NOMO-1 (cell line): ENCODE data around the gene ALG6.
A peak's percentile ranks its signal among the peaks of the same experiment; 100 is the strongest.
"Not testable (repeated sequence)": the region's sequence is repeated elsewhere in the genome, so short reads cannot be mapped to it uniquely, and the experiment has no call there.

ENCODE experiments used
- DNase-seq, 2 experiments: peaks; one replicate each; lab custom pipeline; 2025; ENCODE audit not compliant: unreplicated experiment in 2 of 2; lab: John Stamatoyannopoulos, UW

ALG6 gene

DNA sequence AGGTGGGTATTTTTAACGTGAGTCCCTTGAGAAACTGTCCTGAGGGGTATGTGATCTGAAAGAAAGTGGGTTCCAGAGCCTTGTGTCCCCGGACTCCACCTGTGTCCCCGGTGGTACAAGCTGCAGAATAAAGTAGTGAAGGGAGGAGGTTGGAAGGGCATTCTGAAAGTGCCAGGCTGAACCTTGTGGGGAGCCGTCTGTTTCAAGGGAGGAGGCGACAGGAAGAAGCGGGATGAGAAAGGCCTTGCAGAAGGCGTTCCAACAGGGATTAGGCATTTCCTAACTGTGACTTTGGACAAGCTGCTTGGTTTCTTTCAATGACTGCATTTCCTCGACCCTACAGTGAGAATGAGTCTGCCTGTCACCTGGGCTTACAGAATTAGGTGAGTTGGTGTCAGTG lies 39.3 kb upstream of the ALG6 start:
- DNase-seq: no peak

DNA sequence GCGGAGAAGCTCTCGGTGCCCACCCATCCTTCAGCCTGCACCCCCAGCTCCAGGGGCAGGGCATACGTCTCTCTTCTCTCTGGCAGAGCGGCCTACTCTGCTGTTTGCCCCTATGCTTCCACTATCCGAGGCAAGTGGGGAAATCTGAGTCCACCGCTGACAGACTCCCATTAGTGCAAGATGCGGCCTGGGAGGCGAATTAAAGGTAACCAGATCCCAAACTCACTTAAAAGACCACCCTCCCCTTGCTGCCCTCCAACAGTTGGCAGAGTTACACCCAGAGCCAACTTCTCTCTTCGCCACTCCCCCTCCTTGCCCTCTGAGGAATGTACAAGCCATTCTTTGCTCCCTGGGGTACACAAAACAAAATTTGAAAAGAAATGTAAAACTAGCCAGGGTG lies 38.6 kb upstream of the ALG6 start:
- no peak for DNase-seq

DNA sequence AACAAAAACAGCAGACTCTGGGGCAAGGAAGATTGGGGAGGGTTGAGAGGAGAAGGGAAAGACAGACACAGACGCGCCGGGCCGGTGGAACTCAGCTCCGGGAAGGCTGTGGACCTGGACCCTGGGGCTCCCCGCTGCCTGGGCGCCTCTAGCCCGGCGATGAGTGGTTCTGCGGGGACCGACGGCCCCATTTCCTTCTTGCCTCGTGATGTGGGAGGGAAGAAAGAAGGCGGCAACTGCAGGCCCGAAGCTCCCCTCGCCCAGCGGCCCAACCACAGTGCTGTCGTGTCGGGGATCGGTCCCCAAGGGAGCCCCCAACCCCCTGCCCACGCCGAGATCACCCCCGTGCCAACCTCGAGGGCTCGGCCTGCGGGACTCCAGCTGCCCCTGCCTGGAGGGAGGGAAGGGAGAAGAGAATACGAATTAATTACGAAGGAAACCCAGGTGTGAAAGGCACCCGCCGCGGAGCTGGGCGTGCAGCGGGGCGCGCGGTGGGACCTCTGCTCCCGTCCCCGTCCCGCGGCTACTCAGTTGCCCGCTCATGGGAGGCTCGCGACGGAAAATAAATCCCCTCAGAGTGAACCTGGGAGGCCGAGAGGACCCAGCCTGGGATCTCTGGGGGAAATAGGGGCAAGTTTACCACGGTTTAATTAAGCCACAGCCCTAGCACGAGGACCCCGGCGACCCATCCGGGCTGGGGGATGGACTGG lies 37.7 kb upstream of the ALG6 start:
- DNase-seq: no peak

DNA sequence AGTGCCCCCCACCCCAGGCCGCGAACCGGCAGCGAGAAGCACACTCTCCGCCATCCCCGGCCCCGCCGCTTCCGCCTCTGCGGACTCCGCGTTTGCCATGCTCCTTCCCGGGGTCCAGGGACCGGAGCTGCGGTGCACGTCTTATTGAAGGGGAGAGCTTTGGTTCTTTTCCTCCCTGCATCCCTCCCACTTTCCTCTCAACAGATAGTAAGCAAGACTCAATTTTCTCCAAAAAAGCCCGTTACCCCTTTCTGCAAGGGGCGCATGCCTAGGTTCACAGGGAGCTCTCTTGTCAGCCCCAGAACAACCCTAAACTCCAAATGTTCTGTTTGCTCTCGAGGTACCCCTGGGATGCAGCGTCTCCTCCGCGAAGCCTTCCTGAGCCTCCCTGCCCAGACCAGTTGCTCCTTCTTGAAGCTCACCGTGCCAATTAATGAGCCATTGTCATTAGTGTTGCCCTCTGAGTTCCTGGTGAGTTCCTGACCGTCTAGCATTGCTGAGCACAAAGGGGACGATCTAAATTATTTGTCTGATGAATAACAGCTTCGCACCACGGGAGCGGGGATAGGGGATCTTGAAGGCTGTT lies 37.0 kb upstream of the ALG6 start:
- no peak for DNase-seq

DNA sequence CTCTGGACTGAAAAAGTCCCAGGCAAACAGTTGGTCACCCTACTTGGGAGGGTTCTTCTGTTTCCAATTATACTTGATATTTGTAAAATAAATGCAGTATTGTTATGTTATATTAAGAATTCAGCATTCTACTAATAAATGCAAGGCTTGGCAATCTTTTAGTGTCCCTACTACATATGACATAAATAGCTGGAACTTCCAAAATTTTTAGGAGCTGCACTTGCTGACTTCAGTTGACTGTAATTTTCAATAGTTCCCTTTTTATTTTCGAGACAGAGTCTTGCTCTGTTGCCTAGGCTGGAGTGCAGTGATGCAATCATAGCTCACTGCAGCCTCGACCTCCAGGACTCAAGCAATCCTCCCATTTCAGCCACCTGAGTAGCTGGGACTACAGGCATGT lies 25.0 kb upstream of the ALG6 start:
- DNase-seq: no peak

DNA sequence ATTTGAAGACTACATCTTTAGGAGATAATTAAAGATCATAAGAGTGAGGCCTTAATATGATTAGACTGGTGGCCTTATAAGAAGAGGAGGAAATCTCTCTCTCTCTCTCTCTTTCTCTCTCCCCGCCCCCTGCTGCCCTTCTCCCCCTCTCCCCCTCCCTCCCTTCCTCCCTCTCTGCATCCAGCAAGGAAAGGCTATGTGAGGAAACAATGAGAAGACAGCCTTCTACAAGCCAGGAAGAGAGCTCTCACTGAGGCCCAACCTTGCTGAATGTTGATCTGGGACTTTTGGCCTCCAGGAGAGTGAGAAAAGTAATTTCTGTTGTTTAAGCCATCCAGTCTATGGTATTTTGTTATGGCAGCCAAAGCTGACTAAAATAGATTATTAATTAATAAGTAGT lies 23.5 kb upstream of the ALG6 start:
- no peak for DNase-seq

DNA sequence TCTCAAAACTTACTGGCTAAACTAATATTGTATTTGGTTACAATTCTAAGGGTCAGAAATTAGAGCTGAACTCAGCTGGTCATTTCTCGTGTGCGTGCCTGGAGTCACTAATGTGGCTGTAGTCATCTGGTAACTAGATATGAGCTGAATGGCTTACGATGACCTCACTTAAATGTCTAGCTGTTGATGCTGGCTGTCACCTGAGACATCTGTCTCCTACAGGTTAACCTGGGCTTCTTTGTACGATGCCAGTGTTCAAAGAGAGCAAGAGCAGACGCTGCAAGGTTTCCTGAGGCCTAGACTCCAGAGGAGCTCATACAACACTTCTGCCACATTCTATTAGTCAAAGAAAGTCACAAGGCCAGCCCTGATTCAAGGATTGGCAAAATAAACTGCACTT lies 17.1 kb upstream of the ALG6 start:
- DNase-seq: no peak

DNA sequence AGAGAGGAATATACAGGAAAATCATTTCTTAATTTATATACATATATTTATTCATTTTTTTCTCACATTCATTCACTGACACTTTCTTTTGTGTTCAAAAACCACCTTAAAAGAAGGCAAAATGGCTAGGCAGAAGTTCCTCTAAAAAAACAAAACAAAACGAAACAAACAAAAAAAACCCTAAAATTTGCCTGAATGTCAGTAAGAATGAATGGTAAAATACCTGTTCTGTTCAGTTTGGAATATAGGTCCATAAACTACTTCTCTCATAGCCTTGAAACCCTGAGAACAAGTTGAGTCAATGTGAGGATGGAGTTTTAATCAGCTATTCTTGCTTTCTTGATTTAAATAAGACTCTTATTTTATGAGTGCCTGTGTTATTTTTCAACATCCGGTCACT lies 14.7 kb upstream of the ALG6 start:
- DNase-seq: no peak

DNA sequence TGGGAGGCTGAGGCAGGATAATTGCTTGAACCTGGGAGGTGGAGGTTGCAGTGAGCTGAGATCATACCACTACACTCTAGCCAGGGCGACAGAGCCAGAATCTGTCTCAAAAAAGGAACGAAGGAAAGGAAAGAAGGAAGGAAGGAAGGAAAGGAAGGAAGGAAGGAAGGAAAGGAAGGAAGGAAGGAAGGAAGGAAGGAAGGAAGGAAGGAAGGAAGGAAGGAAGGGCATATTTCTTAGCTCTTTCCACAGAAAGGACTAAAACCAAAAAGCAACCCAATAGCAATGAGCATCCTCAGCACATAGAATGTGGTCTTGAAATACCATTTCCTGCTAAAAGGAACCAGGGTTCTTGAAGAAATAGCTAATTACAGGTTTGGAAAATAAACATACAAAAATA lies 11.2 kb upstream of the ALG6 start:
- DNase-seq: not testable (repeated sequence)

DNA sequence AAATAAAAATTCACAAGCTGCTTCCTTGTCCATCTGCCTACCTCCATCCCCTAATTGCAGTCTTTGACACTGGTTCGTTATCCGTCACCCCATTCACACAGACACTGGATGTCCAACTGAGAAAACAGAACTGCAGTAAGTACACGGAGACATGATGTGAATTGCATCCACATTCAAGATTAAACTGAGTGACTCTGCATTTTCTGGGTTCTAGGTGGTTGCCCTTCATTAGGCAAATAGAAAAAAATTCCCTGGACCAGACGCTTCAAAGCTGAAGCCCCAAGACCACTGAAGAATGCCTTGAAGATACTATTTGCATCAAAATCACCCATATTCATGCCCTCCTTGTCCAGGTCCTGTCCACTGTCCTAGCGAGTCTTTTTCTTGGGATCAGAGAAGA lies 7.9 kb upstream of the ALG6 start:
- no peak for DNase-seq

DNA sequence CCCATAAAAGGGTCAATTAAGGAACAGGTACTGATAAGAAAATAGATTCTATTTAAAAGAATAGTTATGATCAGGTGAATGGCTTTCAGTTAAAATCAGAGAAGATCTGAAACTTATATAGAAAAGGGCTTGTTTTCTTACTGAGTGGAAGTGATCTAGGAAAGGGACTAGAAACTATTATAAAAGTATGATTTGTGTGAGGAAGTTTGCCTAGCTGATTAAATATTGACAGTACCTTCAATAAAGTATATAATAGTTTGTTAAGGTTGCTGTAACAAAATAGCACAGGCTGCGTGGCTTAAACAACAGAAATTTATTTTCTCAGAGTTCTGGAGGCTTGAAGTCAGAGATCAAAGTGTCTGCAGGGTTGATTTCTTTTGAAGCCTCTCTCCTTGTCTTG lies 5.4 kb upstream of the ALG6 start:
- no peak for DNase-seq

DNA sequence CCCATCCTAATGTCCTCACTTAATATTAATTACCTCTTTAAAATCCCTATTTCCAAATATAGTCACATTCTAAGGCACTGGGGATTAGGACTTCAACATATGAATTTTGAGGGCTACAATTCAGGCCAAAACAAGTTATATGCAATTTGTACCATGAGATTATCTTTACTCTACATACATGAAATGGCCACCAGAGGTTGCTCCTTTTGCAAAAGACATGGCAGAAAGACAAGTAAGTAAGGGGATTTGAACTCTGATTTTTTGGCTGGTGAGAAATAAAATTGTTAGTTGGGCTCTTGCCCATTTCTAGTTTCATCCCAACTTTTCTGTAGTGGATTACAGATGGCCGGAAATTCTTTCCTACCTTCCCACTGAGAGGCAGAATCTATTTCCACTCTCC lies 4.8 kb upstream of the ALG6 start:
- DNase-seq: no peak

DNA sequence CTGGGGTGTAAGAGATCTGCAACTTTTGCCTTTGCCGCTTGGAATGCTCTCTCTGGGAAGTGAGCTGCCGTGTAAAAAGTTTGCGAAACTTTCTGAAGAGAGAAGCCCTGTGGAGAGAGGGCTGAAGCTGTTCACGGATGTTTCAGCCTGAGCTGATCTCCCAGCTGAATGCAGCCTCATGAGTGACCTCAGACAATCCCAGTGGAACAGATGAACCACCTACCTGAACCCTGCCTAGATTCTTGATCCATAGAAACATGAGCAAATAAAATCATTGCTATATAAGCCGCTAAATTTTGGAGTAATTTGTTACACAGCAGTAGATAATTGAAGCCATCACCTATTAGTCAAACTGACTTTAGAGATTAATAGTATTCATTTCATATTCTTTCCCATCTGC lies 4.4 kb upstream of the ALG6 start:
- no peak for DNase-seq

DNA sequence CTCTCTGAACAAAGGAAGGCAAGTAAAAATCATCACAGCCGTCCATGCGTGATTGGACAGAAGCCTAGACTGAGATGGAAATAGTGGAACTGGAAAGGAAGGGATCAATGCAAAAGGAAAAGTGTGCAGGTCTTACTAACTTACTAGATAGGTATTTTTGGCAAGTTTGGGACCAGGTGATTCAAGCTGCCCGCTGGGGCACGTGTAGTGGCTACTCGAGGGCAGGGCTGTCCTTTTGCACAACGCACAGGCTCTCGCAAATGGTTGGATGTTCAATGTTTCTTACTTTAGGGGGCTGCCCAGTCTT lies 566 bp upstream of the ALG6 start:
- no peak for DNase-seq

DNA sequence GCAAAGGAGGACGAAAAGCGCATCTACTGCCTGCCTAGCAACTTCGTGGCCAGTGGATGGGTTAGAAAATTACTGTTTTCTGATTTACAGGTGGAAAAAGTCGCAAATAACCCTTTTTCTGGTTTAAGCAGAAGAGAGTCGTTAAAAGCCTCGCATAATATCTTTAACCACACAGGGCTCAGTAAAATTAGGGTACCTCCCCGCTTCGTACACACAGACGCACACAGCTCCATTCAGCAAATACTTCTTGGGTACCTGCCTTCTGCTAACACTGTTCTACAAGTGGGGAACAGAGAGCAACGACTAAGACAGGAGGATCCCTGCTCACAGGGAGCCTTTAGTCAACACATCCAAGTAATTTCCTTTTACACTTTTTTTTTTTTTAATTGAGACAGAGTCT lies 704 bp downstream of the ALG6 start:
- DNase-seq: peak; percentile 14 to 38

DNA sequence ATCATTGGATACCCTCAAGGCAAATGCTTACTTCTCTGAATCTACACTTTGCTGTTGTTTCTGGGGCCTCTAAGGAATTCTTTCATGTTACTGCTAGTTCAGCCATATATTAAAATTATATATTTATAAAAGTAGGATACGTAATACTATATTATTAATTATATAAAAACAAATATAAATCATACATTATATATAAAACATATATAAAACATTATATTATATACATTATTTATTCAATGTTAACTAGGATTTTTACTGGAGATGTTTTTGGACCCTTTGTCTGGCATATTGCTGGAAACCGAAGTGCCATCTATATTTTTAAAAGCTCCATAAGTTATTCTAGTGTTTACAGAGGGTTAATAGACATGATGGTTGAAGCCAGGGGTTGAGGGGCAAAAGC lies 12.2 kb downstream of the ALG6 start:
- no peak for DNase-seq

DNA sequence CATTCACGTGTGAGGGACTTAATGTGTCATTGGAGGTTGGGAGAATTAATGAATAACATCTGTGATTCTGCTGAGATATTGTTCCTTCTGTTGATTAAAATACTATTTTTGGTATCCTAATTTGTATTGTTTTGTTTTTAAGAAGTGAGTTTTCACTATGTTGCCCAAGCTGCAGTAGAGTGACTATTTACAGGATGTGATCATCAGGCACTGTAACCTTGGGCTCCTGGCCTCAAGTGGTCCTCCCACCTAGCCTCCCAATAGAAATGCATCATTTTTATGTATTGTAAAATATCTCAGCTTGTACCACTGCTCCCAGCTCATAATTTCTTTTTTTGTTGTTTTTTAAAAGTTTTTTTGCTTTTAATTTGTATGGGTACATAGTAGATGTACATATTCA lies 14.3 kb downstream of the ALG6 start:
- no peak for DNase-seq

DNA sequence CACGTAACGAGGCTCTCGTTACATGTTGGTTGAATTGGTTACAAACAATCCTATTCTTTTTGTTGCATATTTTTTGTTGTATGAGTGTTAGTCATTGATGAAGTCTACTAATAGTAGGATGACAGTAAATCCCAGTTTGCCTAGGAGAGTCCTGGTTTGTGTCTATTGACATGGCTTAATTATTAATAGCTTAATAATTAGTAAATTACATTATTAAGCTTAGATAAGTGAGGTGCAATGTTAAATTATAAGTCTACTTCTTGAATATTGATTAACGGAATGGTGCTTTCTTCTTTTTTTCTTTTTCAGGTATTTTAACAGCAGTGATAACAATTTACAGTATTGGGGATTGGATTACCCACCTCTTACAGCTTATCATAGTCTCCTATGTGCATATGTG lies 34.5 kb downstream of the ALG6 start:
- DNase-seq: no peak

DNA sequence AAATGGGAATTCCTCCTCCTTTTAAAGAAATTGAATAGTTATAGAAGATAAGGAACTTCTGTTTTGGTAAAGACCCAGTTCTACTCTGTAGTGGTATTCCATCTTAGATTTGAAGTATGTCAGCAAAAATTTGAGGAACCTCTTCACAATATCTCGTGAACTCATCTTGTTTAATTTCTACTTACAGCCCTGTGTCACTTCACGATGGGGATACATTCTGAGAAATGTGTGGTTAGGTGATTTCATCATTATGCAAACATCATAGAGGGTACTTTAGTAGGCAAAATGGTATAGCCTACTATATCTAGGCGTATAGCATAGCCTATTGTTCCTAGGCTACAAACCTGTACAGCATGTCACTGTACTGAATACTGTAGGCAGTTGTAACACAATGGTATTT lies 36.0 kb downstream of the ALG6 start:
- peak in 1 of 2 experiments; percentile 22 for DNase-seq

DNA sequence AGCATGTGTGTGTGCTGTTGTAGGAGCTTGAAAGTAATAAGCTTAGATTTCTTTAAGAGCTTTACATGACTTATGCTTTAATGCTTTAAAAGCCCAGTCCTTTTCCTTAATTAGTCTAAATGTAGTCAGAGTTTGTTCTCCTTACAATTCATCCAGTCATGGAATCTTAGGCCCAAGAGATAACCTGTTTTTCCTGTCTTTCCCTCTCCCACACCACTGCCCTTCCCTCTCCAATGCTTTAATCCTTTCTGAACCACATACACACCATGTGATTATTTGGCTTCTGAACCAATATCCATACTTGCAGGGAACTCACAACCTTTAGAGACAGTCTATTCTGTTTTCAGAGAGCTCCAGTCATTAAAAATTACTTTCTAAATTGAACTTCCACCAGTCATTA lies 37.6 kb downstream of the ALG6 start:
- no peak for DNase-seq

DNA sequence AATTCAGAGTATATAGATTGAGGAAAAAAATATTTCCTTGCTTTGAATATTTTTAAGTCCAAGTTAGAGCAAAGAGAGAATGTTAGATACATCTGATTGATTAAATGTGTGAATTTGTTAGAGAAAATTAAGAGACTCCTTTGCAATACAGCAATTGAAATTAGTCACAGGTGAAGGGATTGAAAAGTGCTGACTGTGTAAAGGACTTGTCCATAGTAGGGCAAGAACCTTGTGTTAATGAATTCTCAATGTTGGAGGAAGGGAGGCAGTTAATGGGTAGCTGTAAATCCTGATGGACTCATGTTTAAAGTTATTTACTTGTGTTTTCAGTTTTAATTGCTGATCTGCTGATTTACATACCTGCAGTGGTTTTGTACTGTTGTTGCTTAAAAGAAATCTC lies 38.6 kb downstream of the ALG6 start:
- no peak for DNase-seq

DNA sequence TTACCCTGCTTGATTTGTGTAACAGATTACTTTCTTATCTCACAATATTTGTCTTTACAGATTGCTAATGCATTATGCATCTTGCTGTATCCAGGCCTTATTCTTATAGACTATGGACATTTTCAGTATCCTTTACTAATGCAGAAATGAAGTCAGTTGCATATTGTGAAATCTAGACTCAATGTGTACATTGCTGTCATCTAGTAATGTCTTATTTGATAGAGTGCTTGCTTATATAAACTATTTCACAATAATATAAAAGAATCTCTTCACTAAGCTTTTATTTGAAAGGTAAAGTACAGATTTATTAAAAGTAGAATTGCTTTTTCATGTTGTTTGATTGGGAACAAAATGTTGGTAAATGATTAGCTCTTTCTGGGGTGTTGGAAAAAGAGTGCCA lies 39.6 kb downstream of the ALG6 start:
- peak in 1 of 2 experiments; percentile 2 for DNase-seq

DNA sequence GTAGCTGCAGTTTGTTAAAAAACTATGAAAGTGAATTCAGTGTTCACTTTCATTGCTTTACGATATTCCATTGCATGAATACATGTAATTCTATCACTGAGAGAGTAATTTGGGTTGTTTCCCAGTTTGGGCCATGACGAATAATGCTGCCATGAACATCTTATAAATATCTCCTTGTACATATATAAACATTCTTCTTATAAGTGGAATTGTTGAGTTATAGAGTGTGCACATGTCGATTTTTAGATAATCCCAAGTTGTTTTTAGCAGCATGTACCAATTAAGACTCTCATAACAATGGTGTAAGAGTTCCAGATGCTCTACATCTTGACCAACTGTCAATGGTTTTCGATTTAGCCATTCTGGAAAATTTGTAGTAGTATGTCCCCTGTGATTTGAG lies 40.9 kb downstream of the ALG6 start:
- no peak for DNase-seq
